ENCODE data around the gene CYP24A1.

CYP24A1 gene

DNA sequence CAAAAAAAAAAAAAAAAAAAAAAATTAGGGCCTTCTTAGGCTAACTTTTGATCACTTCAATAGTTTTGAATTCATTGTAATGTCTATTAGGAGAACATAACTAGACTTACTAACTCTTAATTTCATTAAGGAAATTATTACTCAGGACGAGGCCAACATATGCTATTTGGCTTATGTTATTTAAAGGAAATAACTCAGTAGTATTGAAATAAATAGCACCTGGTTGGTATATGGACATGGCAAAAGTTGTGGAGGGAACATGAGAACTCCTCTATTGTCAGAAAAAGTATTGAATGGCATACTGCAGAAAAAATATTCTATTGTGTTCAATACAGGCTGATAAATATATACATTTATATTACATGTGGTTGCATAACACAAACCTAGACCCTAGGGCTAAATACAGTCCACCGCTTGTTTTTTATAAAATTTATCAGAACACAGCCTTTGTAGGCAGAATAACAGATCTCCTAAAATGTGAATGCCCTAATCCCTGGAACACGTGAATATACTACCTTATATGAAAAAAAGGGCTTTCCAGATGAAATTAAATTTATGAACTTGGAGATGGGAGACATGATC lies 18.0 kb downstream of the CYP24A1 start:
- no peak overlapping the region for H3K27ac ChIP-seq
- TF ChIP-seq CTCF (conservative IDR thresholded peaks at IDR 0.05) (no peak), ZFX (IDR thresholded peaks at IDR 0.05) (no peak)

GRCh38 chr20:54154439-54154838 lies 19.3 kb downstream of the CYP24A1 start:
- H3K27ac ChIP-seq = no peak overlapping the region

GRCh38 chr20:54153847-54154246 lies 19.9 kb downstream of the CYP24A1 start:
- TF ChIP-seq ZFX (IDR thresholded peaks at IDR 0.05) = no peak
- no peak for TF ChIP-seq CTCF (conservative IDR thresholded peaks at IDR 0.05)
- H3K27ac ChIP-seq = no peak overlapping the region

More at GRCh38 chr20:54154439-54154838, 19.3 kb downstream of the CYP24A1 start:
- no peak for TF ChIP-seq ZFX (IDR thresholded peaks at IDR 0.05)

GRCh38 chr20:54153041-54153327 lies 20.8 kb downstream of the CYP24A1 start:
- no peak for TF ChIP-seq ZFX (IDR thresholded peaks at IDR 0.05)
- TF ChIP-seq CTCF (conservative IDR thresholded peaks at IDR 0.05) = no peak

GRCh38 chr20:54152227-54153040 lies 21.4 kb downstream of the CYP24A1 start:
- no peak for TF ChIP-seq CTCF (conservative IDR thresholded peaks at IDR 0.05)
- no peak for TF ChIP-seq ZFX (IDR thresholded peaks at IDR 0.05)
- H3K27ac ChIP-seq = no peak overlapping the region

More at GRCh38 chr20:54153041-54153327, 20.8 kb downstream of the CYP24A1 start:
- H3K27ac ChIP-seq = no peak overlapping the region

GRCh38 chr20:54151511-54152226 lies 22.1 kb downstream of the CYP24A1 start:
- no peak overlapping the region for H3K27ac ChIP-seq
- TF ChIP-seq CTCF (conservative IDR thresholded peaks at IDR 0.05) (no peak), ZFX (IDR thresholded peaks at IDR 0.05) (no peak)

DNA sequence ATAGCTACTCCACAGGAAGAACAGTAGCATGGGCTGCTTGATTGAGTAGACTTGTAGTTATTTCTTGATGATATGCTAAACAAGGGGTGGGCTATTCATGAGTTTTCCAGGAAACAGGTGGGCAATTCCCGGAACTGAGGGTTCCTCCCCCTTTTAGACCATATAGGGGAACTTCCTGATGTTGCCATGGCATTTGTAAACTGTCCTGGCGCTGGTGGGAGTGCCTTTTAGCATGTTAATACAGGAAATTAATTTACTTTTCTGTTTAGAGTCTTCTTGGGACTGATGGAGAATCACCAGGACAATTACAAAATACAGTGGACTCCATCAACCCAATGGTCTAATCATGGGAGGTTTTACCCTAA lies 22.7 kb downstream of the CYP24A1 start:
- H3K27ac ChIP-seq = no peak overlapping the region
- no peak for TF ChIP-seq CTCF (conservative IDR thresholded peaks at IDR 0.05)
- TF ChIP-seq ZFX (IDR thresholded peaks at IDR 0.05) = no peak
